ENCODE data around the gene SLC39A5.

GRCh38 chr12:56216461-56216860 is 13.4 kb upstream of the SLC39A5 start:
- TF ChIP-seq POLR2A (IDR thresholded peaks at IDR 0.05) (no peak), CTCF (IDR thresholded peaks at IDR 0.05) (no peak), POLR2AphosphoS5 (IDR thresholded peaks at IDR 0.05) (no peak)

Measured in breast epithelium (tissue), 3 donors.